ENCODE measurements around the gene ENGASE.

ENGASE gene

DNA sequence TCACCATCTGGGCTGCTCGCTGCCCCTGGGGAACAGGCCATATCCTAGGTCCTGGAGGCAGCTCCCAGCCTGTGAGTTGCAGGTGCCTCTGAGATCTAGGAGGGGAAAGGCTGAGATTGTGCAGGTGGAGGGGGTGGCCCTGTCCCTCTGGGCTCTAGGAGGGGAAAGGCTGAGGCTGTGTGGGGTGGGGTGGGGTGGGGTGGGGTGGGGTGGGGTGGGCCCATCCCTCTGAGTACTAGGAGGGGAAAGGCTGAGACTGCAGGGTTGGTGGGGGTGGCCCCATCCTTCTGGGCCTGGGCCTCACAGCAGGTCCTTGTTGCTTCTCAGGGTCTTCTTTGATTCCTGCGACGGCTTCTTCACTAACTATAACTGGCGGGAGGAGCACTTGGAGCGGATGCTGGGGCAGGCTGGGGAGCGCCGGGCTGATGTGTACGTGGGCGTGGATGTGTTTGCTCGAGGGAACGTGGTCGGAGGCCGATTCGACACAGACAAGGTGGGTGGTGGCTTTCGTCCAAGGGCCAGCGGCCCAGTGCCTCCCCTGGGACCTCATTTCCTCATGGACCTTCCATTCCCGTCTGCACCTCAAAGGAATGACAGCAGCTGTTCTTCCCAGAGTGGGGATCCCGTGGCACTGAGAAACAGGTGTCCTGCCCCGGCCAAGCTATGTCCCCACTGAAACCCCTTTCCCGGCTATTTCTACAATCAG is 7.1 kb downstream of the ENGASE start:
- no peak for DNase-seq

GRCh38 chr17:79082311-79083190 is 7.9 kb downstream of the ENGASE start:
- DNase-seq = peak; percentile 44

DNA sequence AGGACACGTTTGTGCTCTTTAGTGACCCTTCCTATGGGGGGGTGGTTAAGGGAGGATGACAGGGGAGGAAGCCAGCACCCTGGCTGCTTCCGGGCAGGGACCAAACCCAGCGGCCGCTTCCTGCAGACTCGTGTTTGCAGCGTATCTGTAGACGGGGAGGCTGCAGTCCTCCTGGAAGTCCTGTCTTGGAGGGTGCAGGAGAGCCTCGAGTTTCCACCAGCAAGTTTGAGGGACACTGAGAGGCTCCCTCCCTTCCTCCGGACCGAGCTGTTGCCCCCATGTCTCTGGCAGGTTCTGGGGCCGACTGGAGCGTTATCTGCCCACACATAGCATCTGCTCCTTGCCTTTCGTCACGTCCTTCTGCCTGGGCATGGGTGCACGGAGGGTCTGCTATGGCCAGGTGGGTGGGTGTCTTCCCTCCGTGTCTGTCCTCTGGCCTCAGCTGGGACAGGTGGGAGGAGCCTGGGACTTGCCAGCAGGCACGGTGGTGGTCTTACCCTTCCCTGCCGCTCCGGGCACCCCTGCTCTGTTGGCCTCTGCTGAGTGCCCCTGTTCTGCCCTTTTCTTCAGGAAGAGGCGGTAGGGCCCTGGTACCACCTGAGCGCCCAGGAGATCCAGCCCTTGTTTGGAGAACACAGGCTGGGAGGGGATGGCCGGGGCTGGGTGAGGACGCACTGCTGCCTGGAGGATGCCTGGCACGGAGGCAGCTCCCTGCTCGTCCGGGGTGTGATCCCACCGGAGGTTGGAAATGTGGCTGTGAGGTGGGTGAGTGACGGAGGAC is 8.8 kb downstream of the ENGASE start:
- no peak for DNase-seq

GRCh38 chr17:79084291-79085153 is 9.9 kb downstream of the ENGASE start:
- no peak for DNase-seq

DNA sequence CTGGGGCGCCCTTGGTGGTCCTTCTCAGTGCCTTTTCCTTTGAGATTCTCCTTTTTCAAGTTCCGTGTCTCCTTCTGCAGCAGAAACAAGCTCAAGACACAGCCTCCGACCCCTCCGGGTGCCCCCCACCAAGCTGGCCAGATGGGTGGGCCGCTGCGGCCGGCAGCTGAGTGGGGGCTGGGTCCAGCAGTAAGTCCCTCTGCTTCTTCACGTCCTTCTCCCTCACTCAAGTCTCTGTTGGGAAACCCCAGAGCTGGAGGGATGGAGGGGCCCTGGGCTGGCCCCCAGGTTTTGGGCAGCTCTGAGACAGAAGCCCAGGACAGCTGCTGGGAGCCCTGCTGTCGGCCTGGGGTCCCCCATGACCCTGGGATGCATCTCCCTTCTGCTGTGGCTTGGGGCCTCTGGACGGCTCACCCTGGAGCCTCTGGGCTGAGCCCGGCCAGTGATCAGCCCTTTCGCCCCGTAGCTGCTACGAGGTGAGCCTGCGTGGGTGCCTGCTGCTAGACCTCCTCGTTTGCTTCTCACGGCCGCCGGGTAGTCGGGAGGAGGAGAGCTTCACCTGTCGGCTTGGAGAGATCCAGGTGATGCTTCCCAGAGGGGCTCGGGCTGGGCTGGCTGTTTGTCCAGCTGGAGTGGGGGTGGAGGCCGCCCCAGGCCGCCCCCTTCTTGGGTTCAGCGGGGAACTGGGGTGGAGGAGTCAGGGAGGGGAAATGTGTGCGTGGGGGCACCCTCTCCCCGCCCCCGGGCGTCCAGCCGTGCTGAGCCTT is 10.7 kb downstream of the ENGASE start:
- DNase-seq = no peak

- DNase-seq = no peak
Measured at GRCh38 chr17:79085921-79086551, 11.4 kb downstream of the ENGASE start.

GRCh38 chr17:79086609-79087427 is 12.2 kb downstream of the ENGASE start:
- no peak for DNase-seq

- peak; percentile 53 for DNase-seq
Measured at GRCh38 chr17:79087428-79088143, 13.0 kb downstream of the ENGASE start.

DNA sequence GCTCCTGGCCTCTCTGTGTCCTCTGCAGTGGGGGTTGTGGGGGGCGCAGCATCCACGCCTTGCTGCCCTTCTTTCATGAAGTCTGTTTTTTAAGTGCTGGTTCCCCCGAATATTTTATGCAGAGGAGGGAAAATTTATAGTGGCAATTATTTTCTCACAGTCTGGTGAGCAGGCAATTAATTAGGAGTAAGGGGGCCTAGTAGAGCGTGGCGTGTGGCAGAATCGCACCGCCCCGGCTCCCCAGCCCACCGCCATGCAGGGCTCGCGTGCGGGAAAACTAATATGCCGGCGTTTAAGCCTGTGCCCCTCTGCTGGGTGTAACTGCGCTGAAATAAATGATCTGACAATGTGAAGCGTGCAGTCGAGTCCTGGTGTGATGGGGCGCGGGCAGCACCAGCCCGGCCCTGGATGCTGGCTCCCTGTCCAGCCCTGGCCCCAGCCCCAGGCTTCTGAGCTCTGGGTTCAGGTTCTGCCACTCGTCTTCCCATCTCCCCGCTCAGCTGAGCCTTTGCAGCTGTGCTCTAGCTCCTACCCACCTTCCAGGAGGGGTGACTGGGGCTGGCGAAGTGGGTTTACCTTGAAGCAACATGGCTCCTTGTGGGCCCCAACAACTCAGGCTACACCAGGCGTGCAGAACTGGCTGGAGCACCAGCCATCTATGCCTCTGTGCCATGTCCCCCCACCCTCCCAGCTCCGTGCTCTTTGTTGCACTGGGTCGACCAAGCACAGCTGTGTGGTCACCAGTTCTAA is 13.8 kb downstream of the ENGASE start:
- no peak for DNase-seq

GRCh38 chr17:79088997-79089328 is 14.3 kb downstream of the ENGASE start:
- DNase-seq = no peak

DNA sequence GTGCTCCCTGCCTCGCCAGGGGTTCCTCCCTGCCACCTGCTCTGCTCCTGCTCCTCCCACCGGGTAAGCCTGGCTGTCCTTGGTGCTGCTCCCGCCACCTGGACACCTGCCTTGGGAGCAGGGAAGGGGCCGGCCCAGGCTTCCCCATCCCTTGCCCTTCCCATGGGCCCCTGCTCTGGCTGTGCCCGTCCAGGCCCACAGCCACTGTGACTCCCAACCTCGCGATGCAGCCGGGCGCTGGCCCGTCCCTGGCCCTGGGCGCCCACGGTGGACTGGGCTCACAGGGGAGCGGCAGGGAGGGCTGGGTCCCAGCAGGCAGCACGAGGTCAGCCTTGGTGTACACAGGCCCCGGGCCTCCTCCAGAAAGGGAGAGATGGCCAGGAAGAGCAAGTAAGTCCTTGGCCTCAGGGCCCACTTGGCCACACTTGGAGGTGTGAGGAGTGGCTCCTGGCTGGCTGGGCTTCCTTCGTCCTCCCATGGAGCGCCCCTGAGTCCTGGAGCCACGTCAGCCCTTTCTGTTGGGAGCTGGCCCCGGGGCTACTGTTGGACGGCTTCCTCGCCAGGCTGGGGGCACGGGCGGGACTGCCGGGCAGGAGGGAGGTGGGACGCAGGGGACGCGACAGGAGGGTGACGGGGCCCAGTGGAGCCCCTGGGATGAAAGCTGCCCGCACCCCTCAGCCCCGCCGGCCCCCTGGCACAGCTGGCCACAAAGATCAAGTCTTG is 15.3 kb downstream of the ENGASE start:
- no peak for DNase-seq

- DNase-seq = no peak
Measured at GRCh38 chr17:79090443-79091225, 16.0 kb downstream of the ENGASE start.

GRCh38 chr17:79091226-79091670 is 16.6 kb downstream of the ENGASE start:
- no peak for DNase-seq

DNA sequence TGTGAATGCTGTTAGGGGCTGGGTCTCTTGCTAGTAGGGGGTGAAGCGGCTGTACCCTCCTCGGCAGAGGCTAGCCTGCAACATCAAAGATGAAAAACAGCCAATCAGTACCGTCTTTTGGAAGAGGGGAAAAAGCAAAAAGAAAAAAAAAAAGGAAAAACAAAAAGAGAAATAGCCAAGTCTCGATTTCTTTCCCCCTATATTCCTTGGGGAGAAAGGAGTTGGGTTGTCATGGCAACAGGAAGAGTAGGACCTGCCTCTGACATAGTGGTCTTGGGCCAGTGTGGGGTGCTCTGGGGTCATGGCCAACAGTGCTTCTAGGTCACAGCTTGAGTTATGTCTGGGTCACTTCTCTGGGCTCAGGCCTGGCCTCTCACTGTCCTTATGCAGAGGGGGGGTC is 17.9 kb downstream of the ENGASE start:
- no peak for DNase-seq

GRCh38 chr17:79093270-79093669 is 18.6 kb downstream of the ENGASE start:
- no peak for DNase-seq

DNA sequence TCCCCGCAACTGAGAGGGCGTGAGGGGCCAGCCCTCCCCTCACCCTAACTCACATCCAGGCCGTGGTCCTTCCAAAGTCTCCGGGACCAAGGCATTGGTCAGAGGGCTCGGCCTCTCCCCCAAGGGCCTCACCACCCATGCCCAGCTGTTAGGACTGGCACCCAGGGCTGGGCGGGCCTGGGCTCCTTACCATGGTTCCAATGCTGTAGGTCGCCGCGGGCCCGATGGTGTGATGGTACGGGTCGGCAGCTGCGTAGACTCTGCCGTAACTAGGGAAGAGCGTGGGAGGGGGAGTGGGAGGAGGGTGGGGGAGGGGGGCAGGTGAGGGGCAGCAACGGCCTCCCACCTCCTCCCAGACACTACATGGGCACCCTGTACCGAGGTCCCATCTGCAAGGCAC is 19.6 kb downstream of the ENGASE start:
- no peak for DNase-seq
